Effector memory CD8-positive, alpha-beta T cell (primary cell): ENCODE data around the gene GNAT3.

ENCODE experiments used
- ATAC-seq: fragments of 150-1000 bp; cut with Tn5 transposase; replicated peaks from 2 replicates; pipeline ENCODE4 v1.10.0; 2021; ENCODE audit warnings: mild to moderate bottlenecking, moderate library complexity
- DNase-seq, 3 experiments: peaks; one replicate each; pipeline ENCODE4 v3.0.0; 2021
- H3K27ac Mint-ChIP-seq, 2 donors: one replicate each; pipeline ENCODE4 v1.8.0; 2022; ENCODE audit warnings: mild to moderate bottlenecking in 2 of 2, mixed read lengths in 2 of 2, moderate library complexity in 2 of 2
- H3K27me3 Mint-ChIP-seq, 2 donors: one replicate each; pipeline ENCODE4 v1.8.0; 2022; ENCODE audit warnings: mixed read lengths in 2 of 2
- H3K36me3 Mint-ChIP-seq: one replicate; pipeline ENCODE4 v1.8.0; 2022; ENCODE audit warnings: mild to moderate bottlenecking, moderate library complexity, mixed read lengths; ENCODE audit not compliant: insufficient read depth
- H3K4me1 Mint-ChIP-seq, 2 donors: one replicate each; pipeline ENCODE4 v1.8.0; 2022; ENCODE audit warnings: low read depth in 2 of 2, mixed read lengths in 2 of 2
- H3K4me3 Mint-ChIP-seq, 2 donors: one replicate each; pipeline ENCODE4 v1.8.0; 2022; ENCODE audit warnings: mild to moderate bottlenecking in 2 of 2, mixed read lengths in 2 of 2, moderate library complexity in 2 of 2
- H3K9me3 Mint-ChIP-seq, 2 donors: one replicate each; pipeline ENCODE4 v1.8.0; 2022; ENCODE audit warnings: mixed read lengths in 2 of 2

Gene GNAT3

DNA sequence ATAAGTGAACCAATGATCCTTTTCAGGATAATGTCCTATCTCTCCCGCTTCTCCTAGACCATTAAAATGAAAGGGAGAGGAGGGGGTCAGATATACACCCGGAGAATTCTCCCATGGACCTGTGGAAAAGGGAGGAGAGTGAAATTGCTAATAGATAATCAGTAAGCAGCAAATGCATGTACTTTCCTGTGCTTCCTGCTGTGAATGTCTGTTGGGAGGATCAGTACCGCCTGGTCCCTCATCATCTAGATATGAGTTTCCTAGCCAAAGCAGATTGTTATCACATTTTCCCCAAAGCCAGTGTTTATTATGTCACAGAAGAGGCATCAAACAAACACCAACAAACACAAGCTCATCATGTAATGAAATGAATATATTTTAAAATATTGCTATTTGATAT is 96.8 kb downstream of the GNAT3 start:
- ATAC-seq, result no peak
- Mint-ChIP-seq H3K9me3 (peaks cover 0 to 5% of the 10 kb centered on the region in 2 donors), H3K4me1 (no peaks in the 10 kb centered on the region), H3K27ac (no peak overlapping the region), H3K27me3 (no peaks in the 10 kb centered on the region), H3K4me3 (no peak overlapping the region), H3K36me3 (no peaks in the 10 kb centered on the region)
- DNase-seq, result no peak

DNA sequence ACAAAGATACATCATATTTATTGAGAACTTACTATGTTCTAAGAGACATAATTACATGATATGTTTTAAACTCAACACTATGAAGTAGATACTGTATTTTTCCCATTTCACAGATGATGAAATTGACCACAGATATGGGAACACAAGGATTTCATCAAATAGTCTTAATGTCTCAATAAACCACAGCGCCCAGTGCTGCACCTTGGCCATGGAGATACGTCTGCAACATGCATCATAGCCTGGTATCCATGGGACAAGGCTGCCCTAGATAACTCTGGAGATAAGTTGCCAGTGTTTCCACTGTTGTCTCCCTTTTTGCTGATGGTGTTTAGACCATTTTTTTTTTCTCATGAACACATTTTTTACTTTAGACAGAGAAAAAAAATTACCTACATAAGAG is 97.5 kb downstream of the GNAT3 start:
- no peaks in the 10 kb centered on the region for H3K27me3 Mint-ChIP-seq

GRCh38 chr7:80413383-80413945 is 98.4 kb downstream of the GNAT3 start:
- H3K27me3 Mint-ChIP-seq, result no peaks in the 10 kb centered on the region
- H3K27ac Mint-ChIP-seq, result no peak overlapping the region
- ATAC-seq (no peak), DNase-seq (no peak)
- no peaks in the 10 kb centered on the region for H3K4me1 Mint-ChIP-seq
- no peak overlapping the region for H3K4me3 Mint-ChIP-seq
- H3K36me3 Mint-ChIP-seq, result no peaks in the 10 kb centered on the region
- peaks cover 0 to 7% of the 10 kb centered on the region in 2 donors for H3K9me3 Mint-ChIP-seq

More for the DNA sequence above, 97.5 kb downstream of the GNAT3 start:
- Mint-ChIP-seq H3K4me3 (no peak overlapping the region), H3K4me1 (no peaks in the 10 kb centered on the region), H3K9me3 (peaks cover 0 to 5% of the 10 kb centered on the region in 2 donors), H3K27ac (no peak overlapping the region), H3K36me3 (no peaks in the 10 kb centered on the region)
- no peak for ATAC-seq
- no peak for DNase-seq

DNA sequence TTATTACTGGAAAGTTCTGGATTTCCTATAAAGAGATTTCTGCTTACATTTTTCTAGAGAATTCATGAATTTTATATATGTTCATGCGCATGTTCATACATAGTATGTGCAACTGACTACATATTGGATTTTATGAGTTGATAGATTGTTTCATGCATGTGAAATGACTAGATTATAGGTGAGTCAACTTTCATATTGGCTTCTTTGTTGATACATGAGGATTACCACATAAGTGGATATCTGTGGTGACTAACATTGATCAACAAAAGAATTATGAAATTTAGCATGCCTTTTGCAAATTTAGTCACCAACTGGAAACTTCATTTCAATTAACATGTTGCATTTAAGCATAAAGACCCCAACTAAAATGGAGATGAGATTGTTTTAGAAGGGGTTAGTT is 99.0 kb downstream of the GNAT3 start:
- no peaks in the 10 kb centered on the region for H3K27me3 Mint-ChIP-seq
- no peak for DNase-seq
- H3K4me3 Mint-ChIP-seq, result no peak overlapping the region
- no peak overlapping the region for H3K27ac Mint-ChIP-seq
- H3K4me1 Mint-ChIP-seq, result no peaks in the 10 kb centered on the region
- H3K36me3 Mint-ChIP-seq, result no peaks in the 10 kb centered on the region
- H3K9me3 Mint-ChIP-seq, result peaks cover 0 to 7% of the 10 kb centered on the region in 2 donors
- ATAC-seq, result no peak

DNA sequence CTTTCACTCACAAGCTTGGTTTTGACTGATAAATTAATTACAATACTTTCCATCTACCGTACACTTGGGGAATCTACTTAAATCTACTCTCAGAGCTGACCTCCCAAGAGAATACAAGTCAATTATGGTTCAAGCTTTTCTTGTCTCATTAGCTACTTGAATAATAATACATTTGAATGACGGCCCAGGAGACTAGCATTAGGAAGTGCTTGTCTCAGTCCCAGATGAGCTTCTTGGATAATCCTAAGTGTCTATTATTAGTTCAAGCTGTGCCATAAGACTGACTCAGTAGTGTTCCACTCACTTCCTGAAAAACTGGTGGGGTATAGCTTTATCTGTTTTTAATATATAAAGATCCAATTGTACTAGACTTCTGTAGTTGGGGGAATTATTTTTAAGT is 100.2 kb downstream of the GNAT3 start:
- no peaks in the 10 kb centered on the region for H3K36me3 Mint-ChIP-seq
- H3K4me3 Mint-ChIP-seq, result no peak overlapping the region

DNA sequence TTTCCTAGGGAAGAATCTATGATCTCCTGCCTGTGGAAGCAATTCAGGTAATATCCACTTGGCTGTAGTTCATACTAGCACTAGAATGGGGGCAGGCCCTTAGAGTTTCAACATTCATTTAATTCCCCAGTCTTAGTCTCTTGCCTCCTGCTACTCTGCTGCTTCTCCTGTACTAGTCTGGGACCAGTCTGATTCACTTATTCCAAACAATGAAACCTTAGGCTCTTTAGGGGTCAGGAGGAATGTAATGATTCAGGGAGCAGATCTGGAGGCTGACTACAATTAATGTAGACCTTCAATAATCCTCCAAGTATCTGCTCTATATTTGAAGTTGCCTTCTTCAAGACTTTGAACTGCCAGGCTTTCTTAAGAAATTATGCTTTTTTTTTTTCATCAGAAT is 101.8 kb downstream of the GNAT3 start:
- Mint-ChIP-seq H3K27me3 (no peaks in the 10 kb centered on the region), H3K4me1 (no peaks in the 10 kb centered on the region), H3K36me3 (no peaks in the 10 kb centered on the region), H3K9me3 (peaks cover 0 to 12% of the 10 kb centered on the region in 2 donors), H3K27ac (no peak overlapping the region), H3K4me3 (no peak overlapping the region)
- ATAC-seq (no peak), DNase-seq (no peak)

More for the DNA sequence above, 100.2 kb downstream of the GNAT3 start:
- Mint-ChIP-seq H3K27me3 (no peaks in the 10 kb centered on the region), H3K4me1 (no peaks in the 10 kb centered on the region), H3K9me3 (peaks cover 0 to 10% of the 10 kb centered on the region in 2 donors), H3K27ac (no peak overlapping the region)
- ATAC-seq, result no peak
- no peak for DNase-seq
